ENCODE data around the gene MTHFSD. TPM values are rescaled to one million over a fixed set of nuclear protein-coding genes. Genes with fewer than 3 reads are reported as not detected.

Gene MTHFSD
- total and polyA plus RNA-seq, 10 of the 15 experiments (the other 5 are each of a cell fraction or from before 2014, with no cell fraction given), result 2.2 to 24.5 (median 18.1) TPM

GRCh38 chr16:86558355-86559193 lies 3.5 kb upstream of the MTHFSD start:
- in situ Hi-C loops (cut with MboI) (loop anchor here (10.0 kb wide), 1 partner anchor 836 kb away; the partner anchor contains the start of gene MAP1LC3B), intact Hi-C loops (cut with micrococcal nuclease; ENCODE audit: unreplicated experiment) (no loop called here)
- Histone ChIP-seq H3K4me1 (ENCODE audit: control insufficient read depth, insufficient read depth, low read length) (no peaks in the 10 kb centered on the region; the same call in 1 of the 2 replicates), H2AFZ (ENCODE audit: control insufficient read depth, low read depth, low read length) (no peak overlapping the region), H3K27me3 (replicated peaks in 1 of 2; ENCODE audit: control insufficient read depth in 2 of 2, insufficient read depth in 2 of 2, low read length in 1 of 2) (no peaks in the 10 kb centered on the region), H3K36me3 (ENCODE audit: control insufficient read depth in 2 of 2, insufficient read depth in 2 of 2, low read length in 1 of 2) (no peaks in the 10 kb centered on the region), H3K27ac (ENCODE audit: control insufficient read depth, insufficient read depth) (no peak overlapping the region), H3K79me2 (ENCODE audit: control insufficient read depth, insufficient read depth, low read length) (peaks cover 7% of the 10 kb centered on the region), H3K9ac (ENCODE audit: control insufficient read depth, insufficient read depth, low read length) (no peak overlapping the region), H3K4me3 (no peak overlapping the region), H3K9me3 (replicated peaks; ENCODE audit: control insufficient read depth, insufficient read depth, low read length) (no peaks in the 10 kb centered on the region; the same call in 2 of the 3 replicates), H3K4me2 (ENCODE audit: control insufficient read depth, insufficient read depth) (no peak overlapping the region), H4K20me1 (ENCODE audit: control insufficient read depth, insufficient read depth) (no peaks in the 10 kb centered on the region)
- no peak for FAIRE-seq
- ChIA-PET POLR2A (no interaction called here), CTCF (interaction anchor here (0.9 to 2.3 kb wide), 2 partner anchors 17 to 504 kb away, joined by 3 to 11 read pairs; no protein-coding TSS in a partner anchor), SMC1A (ENCODE audit: uncharacterized antibody, unreplicated experiment) (interaction anchor here (1.3 to 1.4 kb wide), 2 partner anchors 106 to 507 kb away, joined by 3 read pairs; no protein-coding TSS in a partner anchor), RAD21 (ENCODE audit: unreplicated experiment) (interaction anchor here (1.7 kb wide), 1 partner anchor 504 kb away, joined by 6 read pairs; no protein-coding TSS in a partner anchor)
- no TSS peak for BruUV-seq (replicated peaks)
- WGBS (ENCODE audit: insufficient coverage, insufficient replicate concordance, low lambda C conversion rate, missing lambda C conversion rate), result 55% methylated on average over 28 of the region's 28 CpGs
- ATAC-seq, result no peak
- no peak for DNase-seq (ENCODE audit: low read depth, low spot score)
- no peak for TF ChIP-seq NFYA (IDR thresholded peaks at IDR 0.05; ENCODE audit: borderline replicate concordance, low read depth, low read length)
- TF ChIP-seq USF2 (IDR thresholded peaks at IDR 0.05; ENCODE audit: borderline replicate concordance, low read depth, low read length), result no peak
- no peak for TF ChIP-seq HSF1 (IDR thresholded peaks at IDR 0.05; ENCODE audit: low read depth, low read length)
- no peak for TF ChIP-seq ZNF384 (IDR thresholded peaks at IDR 0.05; ENCODE audit: borderline replicate concordance, low read depth, low read length)
- no peak for TF ChIP-seq RCOR1 (conservative IDR thresholded peaks at IDR 0.05; ENCODE audit: low read depth, low read length)
- no peak for TF ChIP-seq ZNF687 (IDR thresholded peaks at IDR 0.05)
- TF ChIP-seq LARP7 (IDR thresholded peaks at IDR 0.05), result no peak
- no peak for TF ChIP-seq SMAD1 (IDR thresholded peaks at IDR 0.05; ENCODE audit: low read depth, partially characterized antibody)
- TF ChIP-seq ZNF24 (IDR thresholded peaks at IDR 0.05), result no peak
- TF ChIP-seq CREB1 (IDR thresholded peaks at IDR 0.05; ENCODE audit: low read depth), result no peak
- no peak for TF ChIP-seq RB1 (IDR thresholded peaks at IDR 0.05; ENCODE audit: borderline replicate concordance)
- no peak for TF ChIP-seq DPF2 (IDR thresholded peaks at IDR 0.05)
- TF ChIP-seq RAD51 (IDR thresholded peaks at IDR 0.05), result no peak
- TF ChIP-seq RELB (IDR thresholded peaks at IDR 0.05; ENCODE audit: low read depth), result no peak
- TF ChIP-seq HCFC1 (IDR thresholded peaks at IDR 0.05; ENCODE audit: low read length), result no peak
- TF ChIP-seq SIN3A (IDR thresholded peaks at IDR 0.05; ENCODE audit: low read depth, low read length), result no peak

Measured in GM12878 (cell line).